Subcutaneous adipose tissue (tissue), 4 donors: ENCODE measurements around the gene MRTO4. TPM values are rescaled to one million over a fixed set of nuclear protein-coding genes. Genes with fewer than 3 reads are reported as not detected.

Experiments used
- total RNA-seq, 4 donors: library from RNA; depleted of rRNA; stranded (reverse); fragments of >200 nt; gene quantifications; one replicate each; pipeline ENCODE4 v1.1.0, GENCODE V29; 2016
- TF ChIP-seq, protein P1 (sequence below): fragments of 450-650 bp; IDR thresholded peaks from one replicate; pipeline ENCODE4 v1.5.1; 2016; ENCODE audit warnings: low read depth, mild to moderate bottlenecking, control low read depth, antibody characterized with exemption, moderate library complexity

The MRTO4 gene
- total RNA-seq, 4 donors from 2014 or later, result 13.2 to 20.9 (median 20.4) TPM

DNA sequence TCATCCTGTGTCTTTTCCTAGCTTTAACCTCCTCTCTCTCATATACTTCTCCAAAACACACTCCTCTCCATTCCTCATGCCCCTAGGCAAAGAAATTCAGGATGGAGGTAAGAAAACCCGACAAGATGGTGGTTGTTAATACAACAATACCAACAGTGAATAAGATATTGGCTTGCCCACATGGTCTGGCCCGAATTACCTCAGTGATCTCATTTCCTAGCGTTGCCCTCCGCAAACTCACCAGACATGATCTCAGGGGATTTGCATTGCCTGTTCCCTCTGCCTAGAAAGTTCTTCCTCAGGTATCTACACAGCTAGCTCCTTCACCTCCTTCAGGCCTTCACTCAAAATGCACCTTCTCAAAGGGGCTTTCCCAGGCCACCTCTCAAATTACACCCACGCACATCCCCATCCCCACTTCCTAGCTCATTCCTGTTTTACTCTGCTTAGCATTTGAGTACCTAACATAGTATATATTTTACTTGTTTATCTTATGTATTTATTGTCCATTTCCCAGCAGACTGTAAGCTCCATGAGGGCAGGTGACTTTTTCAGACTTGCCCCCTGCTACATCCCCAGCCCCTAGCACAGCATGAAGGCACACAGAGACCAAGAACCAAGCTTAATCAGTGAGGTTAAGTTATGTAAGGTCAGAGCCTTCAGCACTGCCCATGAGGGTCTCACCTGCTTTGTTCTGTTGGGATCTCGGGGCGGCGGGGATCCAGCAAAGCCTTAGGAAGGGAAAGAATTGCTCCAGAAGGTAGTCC, 31.3 kb upstream of the MRTO4 start:
- TF ChIP-seq, protein P1, sequence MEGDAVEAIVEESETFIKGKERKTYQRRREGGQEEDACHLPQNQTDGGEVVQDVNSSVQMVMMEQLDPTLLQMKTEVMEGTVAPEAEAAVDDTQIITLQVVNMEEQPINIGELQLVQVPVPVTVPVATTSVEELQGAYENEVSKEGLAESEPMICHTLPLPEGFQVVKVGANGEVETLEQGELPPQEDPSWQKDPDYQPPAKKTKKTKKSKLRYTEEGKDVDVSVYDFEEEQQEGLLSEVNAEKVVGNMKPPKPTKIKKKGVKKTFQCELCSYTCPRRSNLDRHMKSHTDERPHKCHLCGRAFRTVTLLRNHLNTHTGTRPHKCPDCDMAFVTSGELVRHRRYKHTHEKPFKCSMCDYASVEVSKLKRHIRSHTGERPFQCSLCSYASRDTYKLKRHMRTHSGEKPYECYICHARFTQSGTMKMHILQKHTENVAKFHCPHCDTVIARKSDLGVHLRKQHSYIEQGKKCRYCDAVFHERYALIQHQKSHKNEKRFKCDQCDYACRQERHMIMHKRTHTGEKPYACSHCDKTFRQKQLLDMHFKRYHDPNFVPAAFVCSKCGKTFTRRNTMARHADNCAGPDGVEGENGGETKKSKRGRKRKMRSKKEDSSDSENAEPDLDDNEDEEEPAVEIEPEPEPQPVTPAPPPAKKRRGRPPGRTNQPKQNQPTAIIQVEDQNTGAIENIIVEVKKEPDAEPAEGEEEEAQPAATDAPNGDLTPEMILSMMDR, result no peak

DNA sequence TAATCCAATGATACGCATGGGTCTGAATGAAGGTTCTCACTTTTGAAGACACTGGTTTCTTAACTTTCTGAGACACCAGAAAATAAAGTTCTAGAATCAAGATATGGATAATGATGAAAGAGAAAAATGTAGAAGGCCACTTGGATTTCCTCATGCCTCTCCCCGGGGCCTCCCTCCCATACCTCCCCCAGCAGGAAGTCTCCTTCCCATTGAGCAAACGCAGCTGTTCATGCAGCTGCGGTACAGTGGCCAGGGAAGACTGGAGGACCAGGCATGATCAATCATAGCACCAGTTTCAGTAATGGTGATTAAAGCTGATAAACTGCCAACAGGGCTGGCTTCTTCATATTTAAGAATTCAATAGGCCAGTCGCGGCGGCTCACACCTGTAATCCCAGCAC, 30.6 kb upstream of the MRTO4 start:
- TF ChIP-seq, protein P1, result no peak

DNA sequence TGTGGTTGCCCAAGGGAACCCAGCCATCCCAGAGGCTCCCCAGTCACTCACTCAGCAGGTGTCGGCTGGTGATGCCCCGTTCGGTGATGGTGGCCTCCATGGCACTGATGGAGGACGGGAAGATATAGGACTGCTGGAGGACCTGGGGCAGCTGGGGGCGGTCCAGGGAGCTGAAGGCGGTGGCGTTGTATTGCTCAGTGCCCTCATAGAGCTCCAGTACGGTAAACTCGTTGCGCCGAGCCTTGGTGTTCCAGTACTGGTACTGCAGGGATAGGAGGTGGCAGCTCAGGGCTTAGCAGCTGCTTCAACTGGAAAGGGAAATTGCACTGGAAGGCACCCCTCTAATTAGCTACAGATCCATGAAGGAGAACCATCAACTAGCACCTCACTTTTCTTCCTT, 29.0 kb upstream of the MRTO4 start:
- TF ChIP-seq, protein P1, result no peak

DNA sequence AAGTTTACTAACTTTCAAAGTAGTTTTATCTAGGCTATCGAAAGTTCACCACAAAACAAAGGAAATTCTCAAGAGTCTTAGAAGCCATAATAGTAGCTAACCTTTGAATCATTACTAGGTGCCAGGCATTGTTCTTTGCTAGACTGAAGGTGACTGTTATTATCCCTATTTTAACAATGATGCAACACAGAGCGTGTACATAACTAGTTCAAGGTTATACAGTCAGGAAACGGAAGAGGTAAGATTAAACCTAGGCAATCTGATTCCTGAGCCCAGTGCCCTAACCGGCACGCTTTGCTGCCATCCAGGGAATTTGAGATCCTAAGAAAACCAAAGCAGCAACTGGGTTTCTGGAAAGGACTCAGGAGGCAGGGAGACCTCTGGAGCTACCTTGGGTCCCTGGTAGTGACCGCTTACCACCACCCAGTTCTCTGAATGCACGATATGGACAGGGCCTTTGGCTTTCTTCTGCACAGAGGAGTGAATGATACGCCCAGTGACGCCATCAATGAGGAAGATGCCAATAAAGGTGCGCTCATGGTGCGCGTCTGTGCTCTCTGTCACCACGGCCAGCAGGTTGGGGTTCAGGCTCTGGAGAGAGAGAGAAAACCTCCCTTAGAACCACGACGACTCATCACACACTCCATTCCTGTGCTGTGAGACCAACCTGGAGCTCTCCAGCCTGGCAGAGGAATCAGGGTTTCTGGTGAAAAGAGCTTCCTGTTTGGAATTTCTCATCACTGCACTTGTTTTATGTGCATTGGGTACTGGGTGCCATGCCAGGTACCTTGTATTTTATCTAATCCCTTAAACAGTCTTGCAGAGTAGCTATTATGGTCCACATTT, 28.4 kb upstream of the MRTO4 start:
- TF ChIP-seq, protein P1, result no peak

DNA sequence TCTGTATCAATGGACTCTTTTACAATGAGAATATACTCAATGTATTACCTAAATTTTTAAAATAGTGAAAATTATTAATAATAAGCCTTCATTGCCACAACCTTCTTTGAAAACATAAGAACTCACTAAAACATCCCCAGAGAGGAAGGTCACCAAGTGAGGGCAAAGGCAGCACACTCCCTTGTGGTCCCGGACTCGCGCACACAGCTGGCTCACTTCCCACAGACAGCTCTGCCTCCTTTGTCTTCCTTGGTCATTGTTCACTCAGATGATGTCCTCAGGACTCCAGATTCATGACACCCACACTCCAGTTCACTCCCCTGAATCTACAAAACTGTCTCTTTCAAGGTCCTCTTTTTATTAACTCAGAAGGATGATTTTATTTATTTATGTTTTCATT, 22.4 kb upstream of the MRTO4 start:
- TF ChIP-seq, protein P1, result no peak

DNA sequence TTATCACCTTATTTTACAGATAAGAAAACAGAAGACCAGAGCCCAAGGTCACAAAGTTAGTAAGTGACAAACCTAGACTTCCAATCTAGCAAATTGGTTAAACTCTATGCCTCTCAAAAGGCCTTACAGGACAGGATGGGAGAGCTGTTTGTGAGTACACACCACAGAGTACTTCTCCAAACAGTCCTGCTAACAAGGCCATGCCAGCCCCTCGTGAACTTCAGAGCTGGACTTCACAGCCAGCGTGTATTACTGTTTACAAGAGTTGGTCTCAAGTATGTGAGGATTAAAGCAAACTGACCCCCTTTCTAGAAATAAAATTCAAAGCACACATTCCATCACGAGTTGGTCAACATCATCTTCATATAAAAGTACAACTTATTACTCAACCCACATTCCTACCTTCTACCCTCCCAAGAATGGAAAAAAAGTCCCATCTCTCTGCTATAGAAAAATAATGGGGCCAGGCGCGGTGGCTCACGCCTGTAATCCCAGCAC, 21.7 kb upstream of the MRTO4 start:
- TF ChIP-seq, protein P1, result no peak

DNA sequence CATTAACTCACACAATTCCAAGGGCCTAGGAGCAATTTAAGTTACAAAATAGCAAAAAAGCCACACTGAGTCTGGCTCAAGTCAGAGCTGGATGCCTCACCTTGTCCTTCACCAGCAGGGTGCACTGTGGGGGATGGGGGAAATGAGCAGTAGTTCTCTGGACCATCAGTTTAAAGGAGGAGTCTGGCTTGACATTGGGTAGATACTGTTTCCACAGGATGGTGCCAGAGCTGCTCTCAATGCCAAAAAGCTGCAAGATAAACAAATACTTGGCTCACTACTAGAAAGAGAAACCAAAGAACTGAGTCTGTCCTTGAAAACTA, 19.1 kb upstream of the MRTO4 start:
- TF ChIP-seq, protein P1, result no peak
